Activated CD4-positive, alpha-beta T cell treated with anti-CD3 and anti-CD28 coated beads for 36 hours (primary cell): ENCODE measurements around the gene MITF. TPM values are rescaled to one million over a fixed set of nuclear protein-coding genes. Genes with fewer than 3 reads are reported as not detected.
A peak's percentile ranks its signal among the peaks of the same experiment; 100 is the strongest.
"Not testable (repeated sequence)": the region's sequence is repeated elsewhere in the genome, so short reads cannot be mapped to it uniquely, and the experiment has no call there.

Experiments
- ATAC-seq: fragments of 200-7000 bp; cut with Tn5 transposase; one replicate; pipeline ENCODE4 v1.10.0; 2021; ENCODE audit warnings: mild to moderate bottlenecking, moderate library complexity
- CTCF ChIA-PET: fragments of 350-600 bp; sonication (Branson Sonifier 250); formaldehyde crosslinking; loops from one replicate; lab custom pipeline; 2021; ENCODE audit warnings: antibody characterized with exemption; lab: Charles Lee
- POLR2A ChIA-PET: fragments of 350-600 bp; sonication (Branson Sonifier 250); formaldehyde crosslinking; loops from one replicate; lab custom pipeline; 2021; ENCODE audit warnings: antibody characterized with exemption, inconsistent platforms; lab: Charles Lee
- DNase-seq: peaks from one replicate; pipeline ENCODE4 v3.0.0-alpha.2; 2020
- H3K27ac Mint-ChIP-seq: one replicate; pipeline ENCODE4 v1.8.0; 2021; ENCODE audit warnings: mixed read lengths
- H3K27me3 Mint-ChIP-seq: one replicate; pipeline ENCODE4 v1.8.0; 2021; ENCODE audit warnings: mixed read lengths
- H3K36me3 Mint-ChIP-seq: one replicate; pipeline ENCODE4 v1.8.0; 2021; ENCODE audit warnings: low read depth, mixed read lengths
- H3K4me1 Mint-ChIP-seq: one replicate; pipeline ENCODE4 v1.8.0; 2021; ENCODE audit warnings: mixed read lengths
- H3K4me3 Mint-ChIP-seq: one replicate; pipeline ENCODE4 v1.8.0; 2021; ENCODE audit warnings: mild to moderate bottlenecking, moderate library complexity, mixed read lengths
- H3K9me3 Mint-ChIP-seq: one replicate; pipeline ENCODE4 v1.8.0; 2021; ENCODE audit warnings: low read depth, mixed read lengths
- intact Hi-C, 2 experiments: fragments of 100-400 bp; cut with DNase I in 1 of 2; cut with micrococcal nuclease in 1 of 2; formaldehyde crosslinking; loops; one replicate each; pipeline versions ENCODE4 v1.14.2 to v1.15.1; 2022 to 2024; cut with DNase I, micrococcal nuclease
- total RNA-seq, 2 experiments: library from RNA; stranded (reverse); gene quantifications; one replicate each; pipeline ENCODE4 v1.2.3, GENCODE V29; 2021

Gene MITF
- total RNA-seq, 2 experiments from 2014 or later = 0.63 TPM; not detected in 1

DNA sequence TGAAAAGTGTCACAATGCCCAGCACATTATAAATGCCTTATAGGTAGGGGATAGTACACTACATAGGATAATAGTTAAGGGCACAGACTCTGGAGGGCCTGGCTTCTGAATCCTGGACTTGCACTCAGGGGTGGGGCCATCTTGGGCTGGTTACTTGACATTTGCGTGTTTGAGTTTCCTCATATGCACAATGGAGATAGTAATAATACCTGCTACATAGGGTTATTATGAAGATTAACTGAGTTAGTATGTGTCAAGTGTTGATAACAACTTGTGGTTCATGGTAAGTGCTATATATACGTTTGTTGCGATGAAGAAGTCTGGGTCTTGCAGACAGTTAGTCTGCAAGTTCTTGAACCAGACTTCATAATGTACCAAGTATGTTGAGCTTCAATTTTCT is 37.0 kb downstream of the MITF start:
- no peaks in the 10 kb centered on the region for H3K36me3 Mint-ChIP-seq
- intact Hi-C loops = no loop called here
- no peaks in the 10 kb centered on the region for H3K9me3 Mint-ChIP-seq
- ChIA-PET CTCF (no interaction called here), POLR2A (no interaction called here)
- H3K4me1 Mint-ChIP-seq = no peaks in the 10 kb centered on the region
- DNase-seq = no peak
- no peak overlapping the region for H3K27ac Mint-ChIP-seq
- H3K4me3 Mint-ChIP-seq = no peak overlapping the region
- ATAC-seq = no peak
- H3K27me3 Mint-ChIP-seq = no peaks in the 10 kb centered on the region

GRCh38 chr3:69776920-69777581 is 37.8 kb downstream of the MITF start:
- intact Hi-C loops = no loop called here
- ChIA-PET POLR2A (no interaction called here), CTCF (no interaction called here)
- Mint-ChIP-seq H3K4me3 (no peak overlapping the region), H3K36me3 (no peaks in the 10 kb centered on the region), H3K9me3 (no peaks in the 10 kb centered on the region), H3K27ac (no peak overlapping the region), H3K27me3 (no peaks in the 10 kb centered on the region), H3K4me1 (no peaks in the 10 kb centered on the region)
- DNase-seq (no peak), ATAC-seq (no peak)

- intact Hi-C loops = no loop called here
- H3K36me3 Mint-ChIP-seq = no peaks in the 10 kb centered on the region
- H3K4me1 Mint-ChIP-seq = no peaks in the 10 kb centered on the region
- H3K4me3 Mint-ChIP-seq = no peak overlapping the region
- DNase-seq = no peak
- ChIA-PET CTCF (no interaction called here), POLR2A (no interaction called here)
- no peaks in the 10 kb centered on the region for H3K9me3 Mint-ChIP-seq
- no peaks in the 10 kb centered on the region for H3K27me3 Mint-ChIP-seq
- H3K27ac Mint-ChIP-seq = no peak overlapping the region
- ATAC-seq = no peak
Measured at GRCh38 chr3:69777582-69777967, 38.3 kb downstream of the MITF start.

GRCh38 chr3:69781593-69781992 is 42.3 kb downstream of the MITF start:
- Mint-ChIP-seq H3K27me3 (peaks cover 4% of the 10 kb centered on the region), H3K4me1 (no peaks in the 10 kb centered on the region), H3K27ac (no peak overlapping the region), H3K4me3 (no peak overlapping the region), H3K9me3 (no peaks in the 10 kb centered on the region), H3K36me3 (no peaks in the 10 kb centered on the region)
- DNase-seq (no peak), ATAC-seq (no peak)
- intact Hi-C loops = loop anchor here in 1 of 2 experiments (10.0 kb wide), 1 partner anchor 63 kb away; no protein-coding TSS in a partner anchor
- POLR2A ChIA-PET = no interaction called here
- CTCF ChIA-PET = no interaction called here

GRCh38 chr3:69784954-69785514 is 45.8 kb downstream of the MITF start:
- ChIA-PET POLR2A (no interaction called here), CTCF (interaction anchor here (0.7 kb wide), 1 partner anchor 122 kb away, joined by 4 read pairs; no protein-coding TSS in a partner anchor)
- Mint-ChIP-seq H3K4me3 (no peak overlapping the region), H3K36me3 (no peaks in the 10 kb centered on the region), H3K27me3 (peaks cover 4% of the 10 kb centered on the region), H3K4me1 (no peaks in the 10 kb centered on the region), H3K9me3 (no peaks in the 10 kb centered on the region), H3K27ac (no peak overlapping the region)
- ATAC-seq (no peak), DNase-seq (no peak)
- intact Hi-C loops = loop anchor here in 1 of 2 experiments (10.0 kb wide), 1 partner anchor 60 kb away; no protein-coding TSS in a partner anchor

DNA sequence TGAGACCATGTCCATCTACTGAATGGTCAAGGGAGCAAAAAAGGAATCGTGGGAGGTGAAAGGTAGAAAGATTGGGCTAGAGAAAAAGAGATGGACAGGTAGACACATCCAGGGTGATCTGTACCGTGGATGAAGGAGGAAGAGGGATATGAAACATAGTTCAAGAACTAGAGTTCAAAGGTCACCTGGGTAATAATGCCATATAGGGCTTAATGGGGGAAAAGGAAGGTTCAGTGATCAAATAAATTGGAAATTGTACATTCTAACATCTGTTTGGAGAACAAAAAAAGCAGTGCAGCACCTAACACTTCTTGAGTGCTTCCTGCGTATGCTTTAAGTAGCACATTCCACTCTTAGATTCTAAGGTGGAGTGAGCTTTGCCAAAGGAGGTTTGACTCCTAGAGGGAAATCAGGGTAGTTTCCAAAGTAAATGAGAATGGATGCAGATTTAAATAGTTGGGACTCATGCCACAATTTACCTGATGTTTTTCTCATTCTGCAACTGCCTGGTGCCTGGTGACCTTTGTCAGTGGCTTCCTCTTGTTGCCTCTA is 46.6 kb downstream of the MITF start:
- ChIA-PET POLR2A (no interaction called here), CTCF (no interaction called here)
- Mint-ChIP-seq H3K9me3 (no peaks in the 10 kb centered on the region), H3K4me1 (no peaks in the 10 kb centered on the region), H3K4me3 (no peak overlapping the region), H3K36me3 (no peaks in the 10 kb centered on the region), H3K27ac (no peak overlapping the region), H3K27me3 (peaks cover 4% of the 10 kb centered on the region)
- intact Hi-C loops = loop anchor here in 1 of 2 experiments (10.0 kb wide), 1 partner anchor 59 kb away; no protein-coding TSS in a partner anchor
- no peak for DNase-seq
- ATAC-seq = no peak

DNA sequence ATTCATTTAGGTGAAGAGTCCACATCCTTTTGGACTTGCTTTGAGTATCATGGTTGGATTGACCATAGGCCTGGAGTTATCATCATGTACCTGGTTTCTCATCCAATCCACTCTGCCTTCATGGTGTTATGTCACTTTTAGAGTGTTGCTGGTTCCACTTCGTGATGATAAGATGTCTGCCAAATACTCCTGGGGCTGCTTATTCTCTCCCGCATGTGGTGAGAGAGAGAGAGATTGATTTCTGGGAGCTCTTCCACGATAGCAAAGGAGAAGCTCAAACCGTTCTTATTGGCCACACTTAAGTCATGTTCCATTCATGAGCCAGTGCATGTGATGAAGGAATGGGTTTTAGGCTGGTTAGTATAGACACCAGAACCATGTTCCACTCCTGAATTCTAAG is 47.6 kb downstream of the MITF start:
- ATAC-seq (no peak), DNase-seq (no peak)
- no peaks in the 10 kb centered on the region for H3K9me3 Mint-ChIP-seq
- H3K27me3 Mint-ChIP-seq = peaks cover 4% of the 10 kb centered on the region
- intact Hi-C loops = loop anchor here in 1 of 2 experiments (10.0 kb wide), 1 partner anchor 58 kb away; no protein-coding TSS in a partner anchor
- no peak overlapping the region for H3K27ac Mint-ChIP-seq
- ChIA-PET CTCF (no interaction called here), POLR2A (no interaction called here)
- H3K4me3 Mint-ChIP-seq = no peak overlapping the region
- H3K4me1 Mint-ChIP-seq = peaks cover 3% of the 10 kb centered on the region
- H3K36me3 Mint-ChIP-seq = no peaks in the 10 kb centered on the region

DNA sequence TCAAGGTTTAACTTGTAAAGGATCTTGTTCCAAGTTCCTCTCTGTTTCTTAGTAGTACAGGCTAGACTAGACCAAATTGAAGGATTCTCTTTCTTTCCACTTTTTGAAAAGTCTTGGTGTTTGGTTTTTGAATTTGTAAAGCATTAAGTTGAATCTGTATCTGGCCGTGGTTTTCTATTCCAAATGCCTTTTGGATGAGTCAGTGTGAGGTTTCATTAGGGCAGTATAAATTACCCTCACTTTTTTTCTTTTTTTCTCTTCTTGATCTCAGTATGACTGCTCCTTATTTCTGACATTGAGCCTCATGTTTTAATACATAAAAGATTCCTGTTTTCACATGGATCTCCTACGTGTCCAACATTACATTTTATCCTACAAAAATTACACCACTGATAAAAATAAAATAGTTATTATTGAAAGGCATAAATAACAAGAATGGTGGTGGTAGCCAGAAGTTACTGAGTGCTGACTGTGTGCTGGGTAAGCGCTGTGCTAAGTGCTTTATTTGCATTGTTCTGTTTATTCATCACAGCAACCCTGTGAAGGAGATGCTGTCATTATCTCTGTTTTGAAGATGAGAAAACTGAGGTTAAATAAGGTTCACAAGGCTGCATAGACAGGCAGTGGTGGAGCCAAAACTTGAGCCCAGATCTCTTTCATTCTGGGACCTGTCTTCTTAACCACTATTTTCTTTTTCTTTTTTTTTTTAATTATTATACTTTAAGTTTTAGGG is 48.3 kb downstream of the MITF start:
- H3K4me1 Mint-ChIP-seq = peaks cover 3% of the 10 kb centered on the region
- DNase-seq = no peak
- no peaks in the 10 kb centered on the region for H3K9me3 Mint-ChIP-seq
- no peak overlapping the region for H3K4me3 Mint-ChIP-seq
- H3K27ac Mint-ChIP-seq = no peak overlapping the region
- intact Hi-C loops = loop anchor here in 1 of 2 experiments (10.0 kb wide), 1 partner anchor 57 kb away; no protein-coding TSS in a partner anchor
- no peaks in the 10 kb centered on the region for H3K36me3 Mint-ChIP-seq
- CTCF ChIA-PET = no interaction called here
- H3K27me3 Mint-ChIP-seq = peaks cover 4% of the 10 kb centered on the region
- POLR2A ChIA-PET = no interaction called here
- ATAC-seq = no peak

GRCh38 chr3:69791106-69791505 is 51.8 kb downstream of the MITF start:
- no peak for ATAC-seq
- intact Hi-C loops = no loop called here
- H3K4me1 Mint-ChIP-seq = peaks cover 3% of the 10 kb centered on the region
- no peaks in the 10 kb centered on the region for H3K36me3 Mint-ChIP-seq
- CTCF ChIA-PET = no interaction called here
- no peak overlapping the region for H3K27ac Mint-ChIP-seq
- H3K9me3 Mint-ChIP-seq = no peaks in the 10 kb centered on the region
- no peaks in the 10 kb centered on the region for H3K27me3 Mint-ChIP-seq
- no peak overlapping the region for H3K4me3 Mint-ChIP-seq
- POLR2A ChIA-PET = no interaction called here
- no peak for DNase-seq

DNA sequence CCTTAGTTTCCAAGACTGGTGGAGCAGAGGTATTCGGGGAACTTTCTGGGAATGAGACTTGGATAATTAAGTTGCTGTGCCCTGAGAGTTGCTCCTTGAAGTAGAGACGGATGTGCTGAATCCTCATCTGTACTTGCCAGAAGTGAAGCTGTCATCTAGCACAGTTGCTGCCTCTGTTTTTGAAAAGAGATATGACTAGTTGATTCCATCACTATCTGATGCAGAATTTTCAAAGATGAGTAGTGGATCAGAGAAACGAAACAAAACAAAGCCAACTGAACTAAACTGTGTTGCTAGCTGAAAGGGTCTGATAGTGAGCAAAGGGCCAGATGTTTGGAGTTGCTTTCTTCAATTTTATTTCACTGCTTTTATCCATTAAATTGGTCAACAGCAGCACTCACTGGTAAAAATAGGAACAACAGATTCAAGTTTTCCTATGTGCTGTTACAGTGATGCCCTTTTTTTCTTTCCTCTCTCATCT is 52.7 kb downstream of the MITF start:
- Mint-ChIP-seq H3K36me3 (no peaks in the 10 kb centered on the region), H3K9me3 (no peaks in the 10 kb centered on the region), H3K27me3 (no peaks in the 10 kb centered on the region), H3K27ac (no peak overlapping the region), H3K4me3 (no peak overlapping the region), H3K4me1 (peaks cover 3% of the 10 kb centered on the region)
- intact Hi-C loops = no loop called here
- CTCF ChIA-PET = interaction anchor here (0.6 kb wide), 1 partner anchor 20 kb away, joined by 3 read pairs; no protein-coding TSS in a partner anchor
- POLR2A ChIA-PET = no interaction called here
- DNase-seq = no peak
- ATAC-seq = peak; percentile 47

DNA sequence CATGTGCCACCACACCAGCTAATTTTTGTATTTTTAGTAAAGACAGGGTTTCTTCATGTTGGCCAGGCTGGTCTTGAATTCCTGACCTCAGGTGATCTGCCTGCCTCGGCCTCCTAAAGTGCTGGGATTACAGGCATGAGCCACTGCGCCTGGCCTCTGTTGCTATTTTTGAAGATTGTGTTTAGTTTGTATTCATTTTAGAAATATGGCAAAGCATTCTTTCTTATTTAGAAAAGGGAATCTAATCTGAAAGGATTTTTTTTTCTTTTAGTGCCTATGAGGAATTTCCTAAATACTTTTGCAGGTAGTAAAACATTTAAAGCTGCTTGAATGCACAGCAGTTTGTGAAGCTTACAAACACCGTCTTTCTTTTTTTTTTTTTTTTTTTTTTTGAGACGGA is 56.9 kb downstream of the MITF start:
- H3K9me3 Mint-ChIP-seq, H3K4me3 Mint-ChIP-seq, CTCF ChIA-PET, H3K27me3 Mint-ChIP-seq, ATAC-seq, POLR2A ChIA-PET, DNase-seq, H3K4me1 Mint-ChIP-seq, H3K36me3 Mint-ChIP-seq, H3K27ac Mint-ChIP-seq, intact Hi-C loops: not testable (repeated sequence)
